Vagina (tissue), 2 donors: ENCODE results near the gene PRX.
A peak's percentile ranks its signal among the peaks of the same experiment; 100 is the strongest.

Experiments
- CTCF ChIP-seq, 3 experiments: fragments of 450-650 bp in 2 of 3; fragments of 200-600 bp in 1 of 3; sonication (generic) in 1 of 3; IDR thresholded peaks; one replicate each; pipeline ENCODE4 v1.5.1; 2017 to 2019; ENCODE audit warnings: antibody characterized with exemption in 3 of 3, mild to moderate bottlenecking in 2 of 3, moderate library complexity in 2 of 3
- POLR2AphosphoS5 ChIP-seq, 2 donors: sonication (generic); formaldehyde crosslinking; IDR thresholded peaks; one replicate each; pipeline ENCODE4 v1.9.0; 2017; ENCODE audit warnings: antibody characterized with exemption in 2 of 2, mild to moderate bottlenecking in 2 of 2, low read depth in 1 of 2; ENCODE audit not compliant: insufficient read depth in 1 of 2

DNA sequence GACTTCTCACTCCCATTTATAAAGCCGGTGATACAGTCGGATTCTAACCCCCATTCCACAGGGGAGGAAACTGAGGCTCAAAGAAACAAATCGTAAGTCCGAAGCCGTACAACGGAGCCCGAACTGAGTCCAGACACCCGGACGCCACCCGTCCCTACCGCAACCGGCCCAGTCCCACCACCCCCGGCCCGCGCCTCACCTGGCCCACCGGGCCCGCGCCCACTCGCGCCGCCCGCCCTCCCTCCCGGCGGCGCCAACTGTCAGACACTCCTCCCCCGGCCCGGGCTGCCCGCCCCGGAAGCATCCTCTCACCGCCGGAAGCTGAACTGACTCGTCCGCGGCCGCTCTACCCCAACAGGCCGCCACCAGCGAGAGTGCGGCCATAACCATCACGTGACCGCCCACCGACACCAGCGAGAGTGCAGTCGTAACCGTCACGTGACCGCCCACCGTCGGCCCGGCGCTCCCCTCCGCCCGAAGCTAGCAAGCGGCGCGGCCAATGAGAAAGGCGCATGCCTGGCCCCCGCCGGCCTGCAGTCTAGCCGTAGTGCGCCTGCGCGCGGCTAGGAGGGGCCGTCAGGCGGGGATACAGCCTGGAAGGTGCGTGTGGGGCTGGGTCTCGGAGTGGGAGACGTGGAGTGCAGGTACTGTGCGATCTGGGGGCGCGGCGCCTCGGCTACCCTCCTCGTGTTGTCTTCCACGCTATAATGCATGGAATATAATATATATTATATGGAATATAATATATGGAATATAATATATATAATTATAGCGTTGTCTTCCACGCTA is 64.9 kb downstream of the PRX start, which contains the start of the genes C19orf47 and PLD3:
- TF ChIP-seq CTCF (IDR thresholded peaks at IDR 0.05): peak in 2 of 3 experiments; percentile 17 to 27
- TF ChIP-seq POLR2AphosphoS5 (IDR thresholded peaks at IDR 0.05; ENCODE audit: insufficient read depth in 1 of 2, low read depth in 1 of 2): peak; percentile 97 to 99
